ENCODE measurements around the gene CLRN1. TPM values are rescaled to one million over a fixed set of nuclear protein-coding genes. Genes with fewer than 3 reads are reported as not detected.

Gene CLRN1
- total RNA-seq, 2 experiments from 2014 or later = not detected

- TF ChIP-seq CTCF (conservative IDR thresholded peaks at IDR 0.05; ENCODE audit: low read length) = no peak
- TF ChIP-seq EZH2phosphoT487 (IDR thresholded peaks at IDR 0.05; ENCODE audit: borderline replicate concordance, low read depth, low read length) = no peak
- Histone ChIP-seq H3K4me3 (ENCODE audit: low read depth, low read length, poor library complexity, severe bottlenecking) (no peak overlapping the region), H3K36me3 (ENCODE audit: insufficient read depth, low read length) (no peaks in the 10 kb centered on the region), H2AFZ (ENCODE audit: low read length) (no peak overlapping the region), H3K4me1 (ENCODE audit: insufficient read depth, low read length, poor library complexity, severe bottlenecking) (no peaks in the 10 kb centered on the region), H3K79me2 (ENCODE audit: insufficient read depth, low read depth, low read length) (no peaks in the 10 kb centered on the region), H3K9me3 (ENCODE audit: low read length) (no peaks in the 10 kb centered on the region), H3K27ac (ENCODE audit: low read depth, low read length, poor library complexity, severe bottlenecking) (no peak overlapping the region), H3K9me2 (ENCODE audit: insufficient read depth, low read length) (0 out of 2 replicates have a peak, but pooled peaks cover 3% of the 10 kb centered on the region), H4K20me1 (ENCODE audit: insufficient read depth, low read length) (no peaks in the 10 kb centered on the region), H3K4me2 (ENCODE audit: low read length) (no peak overlapping the region)
- DNase-seq (ENCODE audit: low spot score) = no peak
- ChIA-PET CTCF (ENCODE audit: unreplicated experiment) (no interaction called here), POLR2A (no interaction called here)
- intact Hi-C loops (cut with micrococcal nuclease; ENCODE audit: unreplicated experiment) = no loop called here
- BruUV-seq (replicated peaks) = no TSS peak
These were observed 11.5 kb upstream of the CLRN1 start for GRCh38 chr3:150984066-150984465.

- BruUV-seq (replicated peaks) = no TSS peak
- no peak overlapping the region for H3K4me3 ChIP-seq (ENCODE audit: low read depth, low read length, poor library complexity, severe bottlenecking)
- POLR2A ChIA-PET = interaction anchor here (0.7 to 1.1 kb wide), 2 partner anchors 12 to 18 kb away, joined by 4 read pairs; no protein-coding TSS in a partner anchor
- H2AFZ ChIP-seq (ENCODE audit: low read length) = no peak overlapping the region
- no peak for TF ChIP-seq EZH2phosphoT487 (IDR thresholded peaks at IDR 0.05; ENCODE audit: borderline replicate concordance, low read depth, low read length)
- no peak for TF ChIP-seq CTCF (conservative IDR thresholded peaks at IDR 0.05; ENCODE audit: low read length)
- H3K36me3 ChIP-seq (ENCODE audit: insufficient read depth, low read length) = no peaks in the 10 kb centered on the region
- no peaks in the 10 kb centered on the region for H4K20me1 ChIP-seq (ENCODE audit: insufficient read depth, low read length)
- intact Hi-C loops (cut with micrococcal nuclease; ENCODE audit: unreplicated experiment) = no loop called here
- H3K9me3 ChIP-seq (ENCODE audit: low read length) = no peaks in the 10 kb centered on the region
- CTCF ChIA-PET (ENCODE audit: unreplicated experiment) = no interaction called here
- H3K4me2 ChIP-seq (ENCODE audit: low read length) = no peak overlapping the region
- no peaks in the 10 kb centered on the region for H3K4me1 ChIP-seq (ENCODE audit: insufficient read depth, low read length, poor library complexity, severe bottlenecking)
- no peaks in the 10 kb centered on the region for H3K9me2 ChIP-seq (ENCODE audit: insufficient read depth, low read length)
- H3K79me2 ChIP-seq (ENCODE audit: insufficient read depth, low read depth, low read length) = no peaks in the 10 kb centered on the region
- no peak for DNase-seq (ENCODE audit: low spot score)
- no peak overlapping the region for H3K27ac ChIP-seq (ENCODE audit: low read depth, low read length, poor library complexity, severe bottlenecking)
These were observed 6.1 kb upstream of the CLRN1 start for GRCh38 chr3:150978566-150979148.

GRCh38 chr3:150975992-150976368 lies 3.5 kb upstream of the CLRN1 start:
- no peaks in the 10 kb centered on the region for H3K36me3 ChIP-seq (ENCODE audit: insufficient read depth, low read length)
- POLR2A ChIA-PET = no interaction called here
- H3K4me3 ChIP-seq (ENCODE audit: low read depth, low read length, poor library complexity, severe bottlenecking) = no peak overlapping the region
- CTCF ChIA-PET (ENCODE audit: unreplicated experiment) = no interaction called here
- H4K20me1 ChIP-seq (ENCODE audit: insufficient read depth, low read length) = no peaks in the 10 kb centered on the region
- DNase-seq (ENCODE audit: low spot score) = no peak
- intact Hi-C loops (cut with micrococcal nuclease; ENCODE audit: unreplicated experiment) = no loop called here
- H3K27ac ChIP-seq (ENCODE audit: low read depth, low read length, poor library complexity, severe bottlenecking) = no peak overlapping the region
- no peaks in the 10 kb centered on the region for H3K79me2 ChIP-seq (ENCODE audit: insufficient read depth, low read depth, low read length)
- no peak overlapping the region for H2AFZ ChIP-seq (ENCODE audit: low read length)
- no peak overlapping the region for H3K4me2 ChIP-seq (ENCODE audit: low read length)
- H3K4me1 ChIP-seq (ENCODE audit: insufficient read depth, low read length, poor library complexity, severe bottlenecking) = no peaks in the 10 kb centered on the region
- H3K9me3 ChIP-seq (ENCODE audit: low read length) = no peaks in the 10 kb centered on the region
- TF ChIP-seq EZH2phosphoT487 (IDR thresholded peaks at IDR 0.05; ENCODE audit: borderline replicate concordance, low read depth, low read length) (no peak), CTCF (conservative IDR thresholded peaks at IDR 0.05; ENCODE audit: low read length) (no peak)
- no TSS peak for BruUV-seq (replicated peaks)
- H3K9me2 ChIP-seq (ENCODE audit: insufficient read depth, low read length) = no peaks in the 10 kb centered on the region
